Activated CD4-positive, alpha-beta T cell treated with anti-CD3 and anti-CD28 coated beads, Interleukin-2, Interleukin-6, amounts not matched to agents 100 ng/mL and 50 ng/mL, durations not matched to agents 16 hours and 8 hours (primary cell): ENCODE measurements around the gene TBC1D10B.
"Not testable (repeated sequence)": the region's sequence is repeated elsewhere in the genome, so short reads cannot be mapped to it uniquely, and the experiment has no call there.

Source experiments
- DNase-seq: peaks from one replicate; pipeline ENCODE4 v3.0.0-alpha.2; 2020

The TBC1D10B gene

GRCh38 chr16:30354423-30355143, 15.7 kb downstream of the TBC1D10B start:
- DNase-seq, result no peak

DNA sequence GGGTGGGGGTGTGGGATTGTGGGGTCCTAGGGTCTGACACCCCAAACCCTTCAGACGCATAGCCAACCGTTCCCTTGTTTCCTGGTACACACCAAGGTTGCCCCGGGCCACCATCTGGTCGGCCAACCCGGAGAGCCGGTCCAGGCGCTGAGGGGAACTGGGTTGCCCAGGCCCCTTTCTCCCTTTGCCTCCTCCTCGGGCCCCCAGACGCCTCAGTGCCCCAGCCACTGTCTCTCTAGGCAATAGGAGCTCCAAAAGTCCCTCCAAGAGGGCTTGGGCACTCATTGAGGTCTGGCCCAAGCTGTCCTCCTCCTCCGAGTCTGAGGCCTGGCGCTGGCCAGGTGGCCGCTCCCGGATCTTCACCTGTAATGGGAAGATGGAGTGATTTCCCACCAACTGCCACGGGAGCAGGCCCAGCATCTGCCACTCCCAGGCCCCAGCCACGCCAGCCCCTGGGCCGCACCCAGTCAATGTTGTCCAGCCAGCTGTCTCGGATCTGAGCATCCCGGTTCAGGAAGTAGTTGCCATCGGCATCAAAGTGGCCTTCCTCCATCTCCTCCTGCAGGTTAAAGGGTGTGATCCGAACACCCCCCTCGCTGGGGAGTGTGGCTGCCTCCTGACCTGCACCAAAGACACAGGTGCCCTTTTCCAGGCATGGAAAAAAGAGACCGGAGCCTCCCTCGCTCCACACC, 16.7 kb downstream of the TBC1D10B start:
- DNase-seq, result no peak

DNA sequence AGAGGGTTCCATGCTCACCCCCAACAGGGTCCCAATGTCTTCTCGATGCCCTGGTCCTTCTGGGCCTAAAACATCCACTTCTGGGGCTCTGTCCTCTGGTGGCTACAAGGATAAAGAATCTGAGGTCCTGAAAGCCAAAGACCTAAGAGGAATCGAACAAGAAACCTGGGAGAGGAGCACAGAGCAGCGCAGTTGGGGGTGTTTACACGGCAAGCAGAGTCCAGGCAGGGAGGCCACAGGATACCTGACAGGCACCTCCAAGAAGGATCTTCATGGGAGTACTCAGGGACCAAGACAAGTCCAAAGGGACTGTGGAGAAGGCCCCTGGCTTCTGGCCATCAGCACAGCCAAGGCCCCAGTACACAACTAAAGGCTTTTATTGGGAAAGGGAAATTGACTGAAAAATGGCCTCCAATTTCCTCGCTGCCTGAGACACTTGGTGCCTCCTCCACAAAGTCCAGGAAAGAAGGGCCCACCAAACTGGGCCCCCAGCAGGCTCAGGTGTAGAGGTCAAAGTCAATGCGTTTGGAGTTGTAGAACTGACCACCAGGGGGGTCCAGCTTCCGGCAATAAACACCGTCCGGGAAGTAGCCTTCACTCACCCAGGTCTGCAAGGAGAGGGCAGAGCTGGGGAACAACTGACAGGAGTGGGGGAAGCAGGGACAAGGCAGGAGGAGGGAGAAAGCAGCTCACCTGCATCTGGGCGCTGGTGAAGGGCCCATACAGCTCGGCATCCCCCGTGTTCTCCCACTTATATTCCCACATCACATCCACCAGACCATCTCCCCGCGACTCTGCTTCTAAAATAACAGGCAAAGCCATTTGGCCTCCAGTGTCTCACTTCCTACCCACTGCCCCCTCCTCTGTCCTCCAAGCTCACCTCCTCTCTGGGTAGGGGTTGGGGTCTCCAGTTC, 17.5 kb downstream of the TBC1D10B start:
- DNase-seq, result no peak

- no peak for DNase-seq
These were observed 18.5 kb downstream of the TBC1D10B start for GRCh38 chr16:30351586-30352419.

- DNase-seq, result no peak
These were observed 19.3 kb downstream of the TBC1D10B start for GRCh38 chr16:30351001-30351441.

DNA sequence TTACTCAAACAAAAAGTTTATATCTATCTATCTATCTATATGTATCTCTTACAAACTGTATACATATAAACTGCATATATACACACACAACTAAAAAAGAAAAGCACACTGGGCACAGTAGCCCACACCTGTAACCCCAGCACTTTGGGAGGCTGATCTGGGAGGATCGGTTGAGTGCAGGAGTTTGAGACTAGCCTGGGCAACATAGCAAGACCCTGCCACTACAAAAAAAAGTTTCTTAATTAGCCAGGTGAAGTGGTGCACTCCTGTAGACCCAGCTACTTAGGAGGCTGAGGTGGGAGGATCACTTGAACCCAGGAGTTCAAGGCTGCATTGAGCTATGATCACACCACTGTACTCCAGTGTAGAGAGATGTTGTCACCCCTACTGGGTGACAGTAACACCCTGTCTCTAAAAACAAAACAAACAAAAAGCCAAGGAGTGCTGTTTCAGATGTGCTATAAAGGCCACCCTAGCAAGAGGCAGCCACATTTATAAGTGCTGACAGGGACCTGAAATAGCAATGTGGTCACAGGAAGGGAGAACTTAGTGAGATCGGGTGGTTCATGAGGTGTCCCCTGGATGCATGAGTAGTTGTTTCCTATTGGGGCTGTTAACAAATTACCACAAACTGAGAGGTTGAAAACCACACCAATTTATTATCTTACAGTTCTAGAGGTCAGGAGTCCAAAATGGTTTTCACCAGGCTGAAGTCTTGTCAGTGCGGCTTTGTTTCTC, 20.0 kb downstream of the TBC1D10B start:
- peak; percentile 72 for DNase-seq

GRCh38 chr16:30349675-30350074, 20.6 kb downstream of the TBC1D10B start:
- DNase-seq, result no peak

DNA sequence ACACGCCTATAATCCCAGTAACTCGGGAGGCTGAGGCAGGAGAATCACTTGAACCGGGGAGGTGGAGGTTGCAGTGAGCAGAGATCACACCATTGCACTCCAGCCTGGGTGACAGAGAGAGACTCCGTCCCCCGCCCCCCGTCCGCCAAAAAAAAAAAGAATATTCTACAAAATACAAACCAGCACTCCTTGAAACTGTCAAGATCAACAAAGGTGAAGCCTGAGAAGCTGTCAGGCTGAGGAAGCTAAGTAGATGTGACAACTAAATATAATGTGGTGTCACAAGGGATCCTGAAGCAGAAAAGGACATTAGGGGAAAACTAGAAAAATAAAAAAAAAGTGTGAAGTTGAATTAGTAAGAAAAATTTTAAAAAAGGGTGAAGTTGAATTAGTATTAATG, 21.4 kb downstream of the TBC1D10B start:
- DNase-seq, result no peak

DNA sequence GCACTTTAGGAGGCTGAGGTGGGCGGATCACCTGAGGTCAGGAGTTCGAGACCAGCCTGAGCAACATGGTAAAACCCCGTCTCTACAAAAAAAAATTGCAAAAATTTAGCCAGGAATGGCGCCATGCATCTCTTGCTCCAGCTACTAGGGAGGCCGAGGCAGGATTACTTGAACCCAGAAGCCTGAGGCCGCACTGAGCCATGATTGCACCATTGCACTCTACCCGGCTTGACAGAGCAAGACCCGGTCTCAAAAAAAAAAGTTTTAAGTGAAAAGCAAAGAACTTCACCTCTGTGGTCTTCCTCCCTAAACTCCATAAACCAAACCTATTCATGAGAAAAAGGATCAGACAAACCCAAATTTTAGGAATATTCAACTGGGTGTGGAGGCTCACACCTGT, 22.2 kb downstream of the TBC1D10B start:
- no peak for DNase-seq

DNA sequence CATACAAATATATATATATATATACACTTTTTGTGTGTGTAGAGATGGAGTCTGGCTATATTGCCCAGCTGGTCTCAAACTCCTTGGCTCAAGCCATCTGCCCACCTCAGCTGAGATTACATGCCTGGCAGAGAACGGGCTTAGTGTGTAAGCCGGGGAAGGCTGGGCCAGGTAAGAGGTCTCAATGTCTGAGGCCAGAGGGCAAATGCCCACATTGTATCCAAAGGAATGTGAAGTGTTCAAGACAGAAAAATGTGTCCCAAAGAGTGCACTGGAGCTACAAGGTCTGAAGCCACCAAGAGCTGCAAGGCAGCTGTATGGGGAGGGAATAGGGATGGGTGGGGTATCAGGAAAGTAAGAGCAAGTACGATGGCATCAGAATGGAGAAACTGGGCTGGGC, 24.0 kb downstream of the TBC1D10B start:
- no peak for DNase-seq

GRCh38 chr16:30343491-30343820, 26.8 kb downstream of the TBC1D10B start:
- DNase-seq, result not testable (repeated sequence)

GRCh38 chr16:30342751-30343490, 27.4 kb downstream of the TBC1D10B start:
- no peak for DNase-seq

DNA sequence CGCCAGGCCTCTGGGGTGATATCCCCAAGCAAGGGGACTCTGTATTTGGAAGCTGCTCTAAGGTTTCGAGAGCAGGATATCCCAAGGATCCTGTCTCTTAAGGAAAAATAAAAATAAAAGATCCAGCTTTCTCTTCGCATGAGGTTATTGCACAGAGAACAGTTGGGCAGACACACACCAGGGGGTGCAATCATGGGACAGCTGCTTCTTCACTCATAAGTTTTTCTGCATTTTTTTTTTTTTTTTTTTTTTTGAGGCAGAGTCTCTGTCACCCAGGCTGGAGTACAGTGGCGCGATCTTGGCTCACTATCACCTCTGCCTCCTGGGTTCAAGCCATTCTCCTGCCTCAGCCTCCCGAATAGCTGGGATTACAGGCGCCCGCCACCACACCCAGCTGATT, 28.3 kb downstream of the TBC1D10B start:
- DNase-seq, result not testable (repeated sequence)

DNA sequence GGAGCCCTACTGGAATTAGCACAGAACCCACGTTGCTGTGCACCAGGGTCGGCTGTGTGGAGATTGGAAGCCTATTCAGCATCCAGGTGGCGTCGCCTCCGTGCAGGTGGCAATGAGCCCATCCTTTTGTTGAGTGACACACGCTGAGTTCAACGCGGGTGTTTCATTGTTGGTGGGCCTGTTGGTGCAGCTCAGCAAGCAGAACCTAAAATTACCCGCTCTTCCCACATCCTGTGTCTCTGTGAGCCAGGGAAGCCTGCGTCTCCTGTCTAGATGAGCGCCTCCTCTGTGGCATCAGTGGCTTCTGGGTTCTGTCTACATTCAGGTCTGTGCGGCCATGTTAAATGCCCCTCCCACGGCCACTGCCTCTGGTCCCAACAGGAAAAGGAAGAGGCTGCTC, 29.7 kb downstream of the TBC1D10B start:
- DNase-seq, result no peak

DNA sequence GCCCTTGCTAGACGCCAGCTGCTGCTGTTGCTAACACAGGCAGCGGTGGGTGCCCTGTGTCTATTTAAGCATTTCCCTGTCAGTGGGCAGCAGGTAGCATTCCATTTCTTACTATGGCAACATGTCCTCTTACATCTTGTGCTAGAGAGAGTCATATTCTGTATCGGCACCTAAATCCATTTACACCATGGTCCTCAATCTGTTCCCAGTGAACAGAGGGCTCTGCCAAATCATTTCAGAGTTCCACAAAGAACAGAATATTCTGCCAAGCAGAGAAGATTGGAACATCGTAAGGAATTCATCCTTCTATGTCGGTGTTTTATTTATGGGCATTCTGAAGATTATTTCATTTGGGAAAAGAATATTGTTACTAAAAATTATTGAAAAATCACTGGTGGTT, 31.6 kb downstream of the TBC1D10B start:
- not testable (repeated sequence) for DNase-seq

DNA sequence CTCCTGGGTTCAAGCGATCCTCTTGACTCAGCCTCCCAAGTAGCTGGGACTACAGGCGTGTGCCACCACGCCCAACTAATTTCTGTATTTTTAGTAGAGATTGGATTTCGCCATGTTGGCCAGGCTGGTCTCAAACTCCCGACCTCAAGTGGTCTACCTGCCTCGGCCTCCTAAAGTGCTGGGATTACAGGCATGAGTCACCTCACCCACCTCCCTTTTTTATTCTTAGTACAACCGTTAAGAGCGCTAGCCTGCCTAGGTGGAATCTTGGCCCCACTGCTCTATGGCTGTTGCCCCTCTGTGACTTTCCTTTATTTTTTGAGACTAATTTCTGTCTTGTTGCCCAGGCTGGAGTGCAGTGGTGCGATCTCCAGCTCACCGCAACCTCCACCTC, 32.3 kb downstream of the TBC1D10B start:
- DNase-seq, result not testable (repeated sequence)

- peak; percentile 30 for DNase-seq
These were observed 34.5 kb downstream of the TBC1D10B start for GRCh38 chr16:30335598-30336474.

- DNase-seq, result peak; percentile 91
These were observed 35.2 kb downstream of the TBC1D10B start for GRCh38 chr16:30335028-30335597.

- DNase-seq, result peak; percentile 92
These were observed 35.8 kb downstream of the TBC1D10B start for GRCh38 chr16:30334473-30334989.
